GM18868 (cell line): ENCODE measurements around the gene STIM1.

ENCODE experiments used
- ATAC-seq: cut with Tn5 transposase; IDR thresholded peaks from one replicate; pipeline ENCODE4 v1.9.1; 2021; ENCODE audit warnings: mild to moderate bottlenecking, moderate library complexity; ENCODE audit not compliant: unreplicated experiment

Gene STIM1

DNA sequence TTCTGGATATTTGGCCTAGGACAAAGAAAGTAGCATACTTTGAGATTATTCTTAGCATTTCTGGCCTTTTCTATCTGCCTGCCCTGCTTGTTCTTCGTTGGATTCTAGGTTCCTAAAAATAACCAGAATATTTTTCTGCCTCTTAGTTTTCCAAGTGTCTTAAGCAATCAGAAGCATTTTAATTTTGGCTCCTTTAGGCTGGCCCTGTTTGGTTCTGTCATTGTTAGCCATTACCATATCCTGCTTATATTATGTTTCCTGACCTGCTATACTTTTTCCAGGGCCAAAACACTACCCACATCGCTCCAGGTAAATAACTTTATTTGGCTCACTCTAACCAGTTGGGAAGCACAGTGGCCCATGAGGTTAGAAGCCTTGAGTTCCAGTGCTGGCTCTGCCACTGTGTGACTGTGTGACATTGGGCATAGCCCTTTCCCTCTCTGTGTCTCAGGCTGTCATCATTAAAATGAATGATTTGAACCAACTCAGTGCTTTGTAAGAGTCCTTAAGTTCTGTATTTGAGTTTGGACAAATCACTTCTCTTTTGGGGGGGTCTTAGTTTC, 91.1 kb downstream of the STIM1 start:
- ATAC-seq = no peak

- ATAC-seq = peak; percentile 37
These were observed 91.6 kb downstream of the STIM1 start for GRCh38 chr11:3947061-3947460.

GRCh38 chr11:3949125-3949524, 93.7 kb downstream of the STIM1 start:
- peak; percentile 90 for ATAC-seq

DNA sequence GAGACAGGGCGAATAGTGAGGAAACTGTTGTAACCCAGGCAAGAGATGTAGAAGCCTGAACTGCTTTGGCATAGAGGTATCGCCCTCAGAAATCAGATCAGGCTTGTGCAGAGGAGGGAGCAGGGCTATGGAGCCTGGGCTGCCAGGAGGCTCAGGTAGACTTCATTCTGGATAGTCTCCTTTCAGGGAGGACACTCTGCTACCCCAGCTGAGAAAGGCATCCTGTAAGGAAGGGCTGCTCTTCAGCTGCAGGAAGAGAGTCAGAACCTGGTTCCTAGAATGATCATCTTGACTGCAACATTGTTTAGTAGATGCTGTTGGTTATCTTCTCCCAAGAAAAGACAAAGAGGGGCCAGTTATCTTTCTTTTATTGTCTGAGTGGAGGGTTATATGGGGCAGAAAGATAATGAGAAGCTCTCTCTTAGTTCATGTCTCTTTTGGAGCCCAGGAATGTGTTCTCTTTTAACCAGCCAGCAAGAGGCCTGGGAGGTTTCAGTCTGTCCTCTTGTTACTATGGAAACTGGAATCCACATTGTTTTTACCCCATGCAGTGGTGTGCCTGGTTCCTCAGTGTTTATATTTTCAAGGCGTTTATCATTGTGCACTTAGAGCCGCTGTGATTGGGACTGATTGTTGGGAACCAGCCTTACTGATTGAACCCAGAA, 95.7 kb downstream of the STIM1 start:
- no peak for ATAC-seq

- no peak for ATAC-seq
These were observed 97.3 kb downstream of the STIM1 start for GRCh38 chr11:3952715-3953114.

DNA sequence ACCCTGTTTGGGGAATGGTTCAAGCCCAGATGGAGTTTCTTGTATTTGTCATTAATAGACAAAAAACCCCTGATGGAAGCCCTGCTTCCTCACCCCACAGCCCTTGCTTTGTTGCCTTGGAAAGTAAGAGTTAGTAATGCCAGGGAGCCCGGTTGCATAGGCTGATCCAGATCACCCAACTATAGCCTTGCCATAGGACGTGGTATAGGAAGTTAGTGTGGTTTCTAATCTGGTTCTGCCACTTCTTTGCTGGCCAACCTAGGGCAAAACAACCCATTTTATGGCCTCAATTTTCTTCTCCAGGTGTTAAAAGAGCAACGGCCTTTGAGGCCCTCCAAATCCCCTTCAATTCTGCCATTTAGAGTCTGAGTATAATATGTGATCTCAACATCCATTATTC, 97.9 kb downstream of the STIM1 start:
- ATAC-seq = no peak

- ATAC-seq = no peak
These were observed 99.2 kb downstream of the STIM1 start for GRCh38 chr11:3954448-3955298.

DNA sequence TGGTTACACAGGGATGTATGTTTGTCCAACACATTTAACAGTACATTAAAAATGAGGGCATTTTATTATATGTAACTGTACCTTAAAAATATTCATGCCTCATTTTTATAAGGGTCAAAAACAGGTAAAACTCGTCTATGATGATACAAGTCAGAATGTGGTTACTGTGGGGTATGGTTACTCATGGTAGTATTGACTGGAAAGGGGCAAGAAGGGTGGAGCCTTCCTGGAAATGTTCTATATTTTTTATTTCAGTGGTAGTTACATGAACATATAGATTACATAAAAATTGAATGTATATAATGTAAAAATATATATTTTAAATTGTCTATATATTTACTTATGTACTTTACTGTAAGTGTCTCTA, 99.8 kb downstream of the STIM1 start:
- no peak for ATAC-seq

DNA sequence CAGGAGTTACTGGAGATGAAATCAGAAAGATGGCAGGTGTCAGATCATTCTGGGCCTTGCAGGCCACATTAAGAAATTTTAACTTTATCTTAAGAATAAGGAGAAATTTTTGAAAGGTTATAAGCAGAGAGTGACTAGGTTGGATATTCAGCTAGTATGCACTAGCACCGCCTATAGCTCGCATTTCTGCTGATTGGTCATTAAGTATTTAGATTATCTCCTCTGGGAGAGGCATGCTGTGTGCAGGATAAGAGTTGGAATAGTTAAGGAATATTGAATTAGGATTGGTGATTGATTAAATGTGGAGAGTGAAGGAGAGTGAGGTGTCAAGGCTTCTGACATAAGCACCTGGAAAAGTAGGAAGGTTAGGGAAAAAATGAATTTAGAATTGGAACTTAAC, 100.6 kb downstream of the STIM1 start:
- no peak for ATAC-seq

GRCh38 chr11:3956748-3957147, 101.3 kb downstream of the STIM1 start:
- no peak for ATAC-seq

DNA sequence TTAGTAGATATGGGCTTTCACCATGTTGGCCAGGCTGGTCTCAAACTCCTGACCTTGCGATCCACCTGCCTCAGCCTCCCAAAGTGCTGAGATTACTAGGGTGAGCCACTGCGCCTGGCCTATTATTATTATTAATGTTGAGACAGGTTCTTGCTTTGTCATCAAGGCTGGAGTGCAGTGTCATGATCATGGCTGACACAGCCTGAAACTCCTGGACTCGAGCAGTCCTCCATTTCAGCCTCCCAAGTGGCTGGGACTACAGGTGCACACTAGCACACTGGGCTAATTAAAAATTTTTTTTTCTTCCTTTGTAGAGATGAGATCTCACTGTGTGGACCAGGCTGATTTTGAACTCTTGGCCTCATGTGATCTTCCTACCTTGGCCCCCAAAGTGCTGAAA, 102.0 kb downstream of the STIM1 start:
- ATAC-seq = no peak

- ATAC-seq = no peak
These were observed 102.8 kb downstream of the STIM1 start for GRCh38 chr11:3958281-3958680.

- ATAC-seq = peak; percentile 70
These were observed 103.8 kb downstream of the STIM1 start for GRCh38 chr11:3959015-3959902.

DNA sequence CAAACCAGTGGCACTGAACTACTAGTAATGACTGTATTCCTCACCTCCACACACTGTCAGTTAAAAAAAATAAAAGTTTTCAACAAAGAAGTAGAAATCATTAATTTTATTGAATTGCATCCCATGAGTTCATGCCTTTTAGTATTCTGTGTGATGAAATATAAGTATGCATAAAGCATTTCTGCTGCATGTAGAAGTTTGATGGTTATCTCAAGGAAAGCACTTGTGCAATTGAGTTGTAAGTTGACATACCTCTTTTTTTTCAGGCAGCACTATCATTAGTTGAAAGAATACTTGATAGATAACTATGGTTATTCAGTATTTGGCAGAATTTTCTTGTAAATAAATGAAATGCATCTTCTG, 104.4 kb downstream of the STIM1 start:
- no peak for ATAC-seq

- no peak for ATAC-seq
These were observed 107.0 kb downstream of the STIM1 start for GRCh38 chr11:3962406-3962840.

GRCh38 chr11:3964056-3964455, 108.6 kb downstream of the STIM1 start:
- ATAC-seq = no peak

GRCh38 chr11:3964935-3965604, 109.6 kb downstream of the STIM1 start:
- no peak for ATAC-seq

GRCh38 chr11:3967695-3968094, 112.2 kb downstream of the STIM1 start:
- ATAC-seq = no peak

GRCh38 chr11:3969200-3969599, 113.7 kb downstream of the STIM1 start:
- no peak for ATAC-seq

GRCh38 chr11:3969613-3970012, 114.1 kb downstream of the STIM1 start:
- no peak for ATAC-seq

DNA sequence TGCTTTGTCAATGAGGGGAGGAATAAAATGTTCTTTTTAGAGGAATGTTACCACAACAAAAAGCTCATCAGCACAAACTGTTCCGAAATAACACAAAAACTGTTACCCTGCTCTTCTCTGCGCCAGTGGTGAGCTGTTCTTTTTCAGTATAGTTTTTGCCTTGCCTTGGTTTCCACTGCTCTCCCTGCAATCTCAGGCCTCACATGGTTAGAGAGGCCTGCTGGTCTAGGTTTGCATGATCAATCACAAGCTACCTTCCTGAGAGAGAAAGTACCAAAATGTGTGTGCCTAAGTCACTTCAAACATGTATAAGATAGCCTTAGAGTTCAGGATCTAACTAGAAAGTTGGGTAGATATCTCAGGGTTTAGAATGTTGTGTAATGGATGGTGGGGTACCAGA, 114.6 kb downstream of the STIM1 start:
- ATAC-seq = no peak
